GF-D8 (cell line): ENCODE measurements around the gene DLX5.
"Not testable (repeated sequence)": the region's sequence is repeated elsewhere in the genome, so short reads cannot be mapped to it uniquely, and the experiment has no call there.

Experiments
- DNase-seq: peaks from one replicate; lab custom pipeline; 2025; lab: John Stamatoyannopoulos, UW

DLX5 gene

DNA sequence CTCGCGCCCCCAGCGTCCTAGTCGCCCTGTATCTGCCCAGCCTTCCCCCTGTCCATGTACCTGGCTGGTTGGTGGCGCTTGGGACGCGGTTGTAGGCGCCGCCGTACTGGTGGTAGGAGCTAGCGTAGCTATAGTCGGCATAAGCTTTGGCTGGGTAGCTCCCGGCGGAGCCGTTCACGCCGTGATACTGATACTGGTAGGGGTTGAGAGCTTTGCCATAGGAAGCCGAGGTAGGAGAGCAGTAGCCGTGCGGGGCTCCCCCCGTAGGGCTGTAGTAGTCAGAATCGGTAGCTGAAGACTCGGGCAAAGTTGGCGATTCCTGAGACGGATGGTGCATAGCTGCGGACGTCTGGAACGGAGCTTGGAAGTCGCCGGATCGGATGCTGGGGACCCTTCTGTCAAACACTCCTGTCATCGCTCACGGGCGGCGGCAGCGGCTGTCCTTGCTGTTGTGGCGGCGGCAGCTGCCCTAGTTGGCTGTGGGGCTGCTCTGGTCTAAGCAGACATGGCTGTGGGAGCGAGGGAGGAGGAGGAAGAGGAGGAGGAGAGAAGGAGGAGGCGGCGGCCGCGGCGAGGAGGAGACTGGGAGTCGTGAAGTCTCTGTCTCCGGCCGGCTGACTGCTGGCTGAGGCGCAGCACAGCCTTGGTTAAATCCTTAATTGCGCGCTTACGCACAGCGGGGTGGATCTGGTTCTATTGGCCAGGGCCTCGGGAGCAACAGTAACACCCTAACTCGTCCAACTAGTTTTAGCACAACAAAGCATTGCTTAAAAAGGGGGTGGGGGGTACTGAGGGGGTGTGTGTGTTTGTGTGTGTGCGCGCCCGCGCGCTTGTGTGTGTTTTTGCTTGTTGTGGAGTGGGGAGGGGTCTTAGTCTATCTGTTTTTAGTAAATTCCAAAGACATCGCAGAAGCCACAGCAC, at the start of gene DLX5:
TSS of gene DLX5 (minus strand) at position 623 of the 921 bp plus-strand sequence. CDS start at position 415, 208 bp downstream.
- DNase-seq: no peak

- not testable (repeated sequence) for DNase-seq
Observed at GRCh38 chr7:97072025-97072424, 47.4 kb upstream of the DLX5 start.

- no peak for DNase-seq
Observed at GRCh38 chr7:97064972-97065587, 40.4 kb upstream of the DLX5 start.

DNA sequence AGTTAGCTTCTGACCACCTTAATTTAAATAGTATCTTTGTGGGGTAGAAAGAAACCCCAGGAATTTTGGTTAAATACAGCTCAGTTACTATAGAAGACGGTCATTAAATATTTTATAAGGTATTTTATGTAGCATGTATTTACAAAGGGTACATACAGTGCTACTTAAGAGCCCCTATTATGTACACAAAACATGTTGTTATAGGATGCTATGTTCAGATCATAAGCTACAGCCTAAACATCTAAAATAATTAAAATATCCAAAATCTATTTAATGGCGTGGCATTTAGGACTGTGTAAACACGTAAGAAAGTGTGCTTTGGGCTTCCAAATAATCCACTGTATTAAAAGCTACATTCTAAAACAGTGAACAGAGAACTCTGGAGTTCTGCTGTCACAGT, 39.4 kb upstream of the DLX5 start:
- DNase-seq: no peak

DNA sequence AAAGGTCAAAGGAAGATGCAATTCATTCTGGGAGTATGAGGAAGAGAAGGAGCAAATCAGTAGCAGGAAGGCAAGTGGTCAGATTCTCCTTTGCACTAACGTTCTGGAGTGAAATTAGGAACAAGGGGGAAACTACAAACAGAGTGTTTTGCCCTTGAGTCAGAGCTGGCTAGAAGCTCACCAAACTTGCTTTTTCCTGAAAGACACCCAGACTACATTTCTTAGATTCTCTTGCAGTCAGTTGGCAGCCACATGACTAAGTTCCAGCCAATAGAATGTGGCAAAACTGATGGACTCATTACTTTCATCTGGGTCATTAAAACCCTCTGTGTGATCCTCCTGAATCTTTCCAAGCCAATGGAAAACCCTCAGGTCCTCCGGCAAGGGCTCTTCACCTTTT, 18.6 kb upstream of the DLX5 start:
- DNase-seq: no peak

- DNase-seq: no peak
Observed at GRCh38 chr7:97039374-97040065, 14.9 kb upstream of the DLX5 start.

GRCh38 chr7:97034213-97034852, 9.7 kb upstream of the DLX5 start:
- DNase-seq: not testable (repeated sequence)

- DNase-seq: peak; percentile 60
Observed at GRCh38 chr7:97027427-97028234, 3.0 kb upstream of the DLX5 start.

DNA sequence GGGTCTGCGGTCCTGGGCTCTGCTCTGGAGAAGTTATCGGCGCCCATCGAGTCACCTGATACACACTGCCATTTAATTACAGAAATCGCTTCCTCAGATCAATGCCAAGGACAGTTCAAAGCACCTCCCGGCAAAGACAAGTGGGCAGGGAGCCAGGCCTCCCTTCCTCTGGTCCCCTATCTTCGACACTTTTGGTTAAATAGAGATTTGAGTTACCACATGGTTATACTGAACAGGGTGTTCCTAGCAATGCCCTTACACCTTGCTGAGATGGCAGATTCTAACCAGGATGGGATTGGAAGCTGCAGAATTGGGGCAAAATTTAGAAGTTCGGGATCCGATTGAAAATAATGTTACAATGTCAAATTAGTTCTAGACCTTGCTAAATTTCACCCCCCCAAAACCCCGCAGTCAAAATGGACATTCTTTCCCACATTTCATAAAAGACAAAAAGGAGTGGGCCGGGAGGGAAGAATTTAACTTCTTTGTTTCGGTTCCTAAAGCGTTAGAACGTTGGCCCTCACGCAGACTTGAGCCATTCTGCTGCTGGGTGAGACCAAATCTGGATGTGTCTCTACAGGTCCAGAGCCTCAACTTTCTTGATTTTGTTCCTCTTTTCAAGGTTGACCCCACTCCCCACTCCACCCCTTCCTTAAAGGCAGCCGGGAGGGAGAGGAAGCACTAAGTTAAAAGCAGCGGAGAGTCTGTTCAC, 2.2 kb upstream of the DLX5 start:
- DNase-seq: no peak

DNA sequence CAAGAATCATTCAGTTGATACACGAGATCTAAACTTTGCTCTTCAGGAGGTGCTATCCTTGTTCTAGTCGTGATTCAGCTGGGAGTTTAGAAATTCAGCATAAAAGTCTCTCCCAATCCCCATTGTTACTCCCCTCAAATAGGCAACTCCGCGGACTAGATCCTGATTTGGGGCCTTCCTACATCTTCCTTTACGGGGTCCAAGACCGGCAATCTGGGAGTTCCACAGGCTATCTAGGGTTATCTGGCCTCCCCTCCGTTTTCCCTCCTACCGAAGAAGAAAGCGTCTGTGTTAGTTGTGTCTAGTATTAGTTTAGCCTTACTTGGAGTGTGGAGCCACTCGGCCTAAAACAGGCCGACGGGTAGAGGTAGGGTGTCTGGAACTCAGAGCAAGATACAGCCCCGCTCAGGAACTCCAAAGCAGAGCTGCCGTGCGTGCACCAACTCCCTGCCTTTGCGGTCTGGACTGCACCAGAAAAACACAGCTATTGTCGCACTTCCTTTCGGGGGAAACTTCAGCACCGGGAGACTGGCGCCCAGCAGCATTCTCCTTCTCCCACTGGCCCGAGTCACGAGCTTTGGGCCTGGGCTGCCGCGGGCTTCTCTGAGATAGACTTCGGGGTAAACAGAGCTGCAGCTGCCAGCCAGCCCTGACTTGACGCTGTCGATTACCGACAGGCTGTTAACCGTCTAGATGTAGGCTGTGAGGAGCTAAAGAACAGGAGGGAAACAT, 1.5 kb upstream of the DLX5 start:
- DNase-seq: no peak

GRCh38 chr7:97025130-97025499, 484 bp upstream of the DLX5 start:
- DNase-seq: no peak

DNA sequence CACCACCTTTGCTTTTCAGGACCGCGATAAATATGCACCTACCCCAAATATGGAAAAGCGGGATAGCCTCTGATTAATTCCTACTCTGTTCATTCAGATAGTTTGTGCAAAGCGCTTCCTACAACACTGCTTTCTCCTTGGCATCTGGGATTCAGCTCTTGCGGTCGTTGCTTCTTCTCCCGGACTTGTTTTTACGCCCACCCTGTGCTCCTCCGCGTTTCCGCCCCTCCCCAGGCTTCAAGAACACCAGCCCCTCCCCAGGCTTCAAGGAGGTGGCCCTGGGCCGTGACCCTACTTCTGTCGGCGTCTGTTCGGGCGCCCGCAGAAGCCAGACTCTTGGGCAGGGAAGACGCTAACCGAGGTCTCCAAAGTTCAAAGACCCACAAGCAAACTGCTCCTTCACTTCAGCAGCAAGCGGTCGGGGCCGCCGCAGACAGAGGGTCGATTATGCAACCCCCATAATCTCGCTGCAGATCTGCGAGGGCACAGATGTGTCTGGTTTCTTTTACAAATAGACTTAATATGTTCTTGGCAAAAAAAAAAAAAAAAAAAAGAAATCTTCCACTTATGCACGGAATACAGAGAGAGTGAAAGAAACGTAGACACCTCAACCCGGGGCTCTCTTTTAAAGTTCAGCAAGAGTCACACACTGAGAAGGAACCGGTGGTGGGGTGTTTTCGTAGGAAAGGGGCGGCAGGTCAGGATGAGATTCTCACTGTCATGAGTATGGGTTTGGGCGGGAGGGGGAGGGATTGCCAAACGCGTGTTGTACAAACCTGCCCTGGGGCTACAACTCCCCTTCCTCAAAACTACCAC, 1.9 kb downstream of the DLX5 start:
- no peak for DNase-seq

GRCh38 chr7:97021747-97022490, 2.7 kb downstream of the DLX5 start:
- no peak for DNase-seq

GRCh38 chr7:97020996-97021746, 3.5 kb downstream of the DLX5 start:
- DNase-seq: no peak

DNA sequence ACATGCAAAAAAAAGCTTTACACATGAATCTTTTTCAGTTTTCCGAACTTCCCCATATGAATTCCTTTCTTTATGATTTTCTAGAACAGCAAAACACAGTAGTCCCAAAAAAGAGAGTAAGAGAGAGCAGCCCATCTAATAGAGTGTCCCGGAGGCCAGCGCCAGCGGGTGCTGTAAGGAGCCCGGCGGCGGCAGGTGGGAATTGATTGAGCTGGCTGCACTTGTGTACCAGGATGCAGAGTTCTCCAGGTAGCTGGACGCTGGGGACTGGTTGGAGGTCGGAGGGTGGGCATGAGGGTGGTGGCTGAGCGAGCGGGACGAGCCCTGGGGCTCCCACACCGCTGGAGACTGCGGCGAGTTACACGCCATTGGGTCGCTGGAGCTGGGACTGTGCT, 4.0 kb downstream of the DLX5 start:
- no peak for DNase-seq

- no peak for DNase-seq
Observed at GRCh38 chr7:97019710-97020225, 4.9 kb downstream of the DLX5 start.

- no peak for DNase-seq
Observed at GRCh38 chr7:97018791-97019531, 5.7 kb downstream of the DLX5 start.
